Gastrocnemius medialis (tissue), 4 donors: Measurements from ENCODE around the gene COA1.

Experiments used
- CTCF ChIP-seq, 5 experiments: fragments of 450-650 bp in 3 of 5; fragments of 200-600 bp in 2 of 5; sonication (generic) in 2 of 5; IDR thresholded peaks in 4 of 5; conservative IDR thresholded peaks in 1 of 5; 1 replicate in 4 of 5; 2 replicates in 1 of 5; pipeline ENCODE4 v1.5.1; 2016 to 2019; ENCODE audit warnings: antibody characterized with exemption in 5 of 5, mild to moderate bottlenecking in 3 of 5, moderate library complexity in 3 of 5
- POLR2A ChIP-seq, 2 donors: fragments of 450-650 bp; IDR thresholded peaks; one replicate each; pipeline ENCODE4 v1.6.1; 2017; ENCODE audit warnings: antibody characterized with exemption in 2 of 2, mild to moderate bottlenecking in 2 of 2, moderate library complexity in 2 of 2

- no peak for TF ChIP-seq CTCF (IDR thresholded peaks at IDR 0.05 in 4 of 5, conservative IDR thresholded peaks at IDR 0.05 in 1 of 5)
- no peak for TF ChIP-seq POLR2A (IDR thresholded peaks at IDR 0.05)
Observed at GRCh38 chr7:43612599-43613589, 116.4 kb downstream of the COA1 start.
